Chondrocyte (in vitro differentiated cells): ENCODE data around the gene PLXNA3. TPM values are rescaled to one million over a fixed set of nuclear protein-coding genes. Genes with fewer than 3 reads are reported as not detected.
A peak's percentile ranks its signal among the peaks of the same experiment; 100 is the strongest.

Experiments used
- DNase-seq: peaks from one replicate; pipeline ENCODE4 v3.0.0; 2021; ENCODE audit warnings: mixed read lengths, low spot score
- H3K27ac Mint-ChIP-seq: one replicate; pipeline ENCODE4 v1.8.0; 2021; ENCODE audit warnings: mild to moderate bottlenecking, moderate library complexity, mixed read lengths; ENCODE audit not compliant: unreplicated experiment
- H3K27me3 Mint-ChIP-seq: 2 replicates; pipeline ENCODE4 v1.8.0; 2021; ENCODE audit warnings: low read depth, mixed read lengths
- H3K36me3 Mint-ChIP-seq: 2 replicates; pipeline ENCODE4 v1.8.0; 2021; ENCODE audit warnings: low read depth, mixed read lengths
- H3K4me1 Mint-ChIP-seq: 2 replicates; pipeline ENCODE4 v1.8.0; 2021; ENCODE audit warnings: low read depth, mild to moderate bottlenecking, mixed read lengths
- H3K4me3 Mint-ChIP-seq: one replicate; pipeline ENCODE4 v1.8.0; 2021; ENCODE audit warnings: mild to moderate bottlenecking, moderate library complexity, mixed read lengths; ENCODE audit not compliant: unreplicated experiment
- H3K9me3 Mint-ChIP-seq: 2 replicates; pipeline ENCODE4 v1.8.0; 2021; ENCODE audit warnings: low read depth, mixed read lengths
- CTCF ChIP-seq: fragments of 200-600 bp; sonication (generic); IDR thresholded peaks from 2 replicates; pipeline ENCODE4 v1.5.0; 2021; ENCODE audit warnings: antibody characterized with exemption, mild to moderate bottlenecking, moderate library complexity
- total RNA-seq: library from RNA; stranded (reverse); gene quantifications from 3 replicates; pipeline ENCODE4 v1.2.1, GENCODE V29; 2021

The PLXNA3 gene
- total RNA-seq, 1 donor from 2014 or later = 205 TPM

GRCh38 chrX:154444755-154445246 lies 13.3 kb upstream of the PLXNA3 start:
- no peaks in the 10 kb centered on the region for H3K27me3 Mint-ChIP-seq
- peak overlapping the region; percentile 61 for H3K27ac Mint-ChIP-seq
- H3K4me3 Mint-ChIP-seq = peak overlapping the region; percentile 62
- peaks cover 14% of the 10 kb centered on the region for H3K4me1 Mint-ChIP-seq
- no peak for TF ChIP-seq CTCF
- H3K36me3 Mint-ChIP-seq = peaks cover 7% of the 10 kb centered on the region
- H3K9me3 Mint-ChIP-seq = no peaks in the 10 kb centered on the region
- peak; percentile 88 for DNase-seq

GRCh38 chrX:154445776-154446175 lies 12.3 kb upstream of the PLXNA3 start:
- Mint-ChIP-seq H3K27ac (no peak overlapping the region), H3K27me3 (no peaks in the 10 kb centered on the region), H3K9me3 (no peaks in the 10 kb centered on the region), H3K4me3 (no peak overlapping the region), H3K36me3 (peaks cover 7% of the 10 kb centered on the region), H3K4me1 (peaks cover 14% of the 10 kb centered on the region)
- DNase-seq = no peak
- TF ChIP-seq CTCF = no peak

- Mint-ChIP-seq H3K36me3 (peaks cover 7% of the 10 kb centered on the region), H3K27me3 (no peaks in the 10 kb centered on the region), H3K9me3 (no peaks in the 10 kb centered on the region), H3K4me3 (no peak overlapping the region), H3K27ac (no peak overlapping the region), H3K4me1 (peaks cover 14% of the 10 kb centered on the region)
- TF ChIP-seq CTCF = no peak
- no peak for DNase-seq
Measured at GRCh38 chrX:154446430-154446829, 11.7 kb upstream of the PLXNA3 start.

- no peak for TF ChIP-seq CTCF
- Mint-ChIP-seq H3K27me3 (no peaks in the 10 kb centered on the region), H3K27ac (no peak overlapping the region), H3K9me3 (no peaks in the 10 kb centered on the region), H3K36me3 (peaks cover 11% of the 10 kb centered on the region), H3K4me1 (peaks cover 12% of the 10 kb centered on the region), H3K4me3 (no peak overlapping the region)
- DNase-seq = no peak
Measured at GRCh38 chrX:154448484-154448883, 9.6 kb upstream of the PLXNA3 start.

GRCh38 chrX:154449618-154450017 lies 8.5 kb upstream of the PLXNA3 start:
- H3K9me3 Mint-ChIP-seq = peaks cover 4% of the 10 kb centered on the region
- TF ChIP-seq CTCF = no peak

More at GRCh38 chrX:154449618-154450017, 8.5 kb upstream of the PLXNA3 start:
- Mint-ChIP-seq H3K4me1 (peaks cover 10% of the 10 kb centered on the region), H3K4me3 (no peak overlapping the region), H3K27ac (no peak overlapping the region), H3K36me3 (peaks cover 15% of the 10 kb centered on the region), H3K27me3 (no peaks in the 10 kb centered on the region)
- no peak for DNase-seq
